Measurements from ENCODE around the gene LFNG.

The LFNG gene

DNA sequence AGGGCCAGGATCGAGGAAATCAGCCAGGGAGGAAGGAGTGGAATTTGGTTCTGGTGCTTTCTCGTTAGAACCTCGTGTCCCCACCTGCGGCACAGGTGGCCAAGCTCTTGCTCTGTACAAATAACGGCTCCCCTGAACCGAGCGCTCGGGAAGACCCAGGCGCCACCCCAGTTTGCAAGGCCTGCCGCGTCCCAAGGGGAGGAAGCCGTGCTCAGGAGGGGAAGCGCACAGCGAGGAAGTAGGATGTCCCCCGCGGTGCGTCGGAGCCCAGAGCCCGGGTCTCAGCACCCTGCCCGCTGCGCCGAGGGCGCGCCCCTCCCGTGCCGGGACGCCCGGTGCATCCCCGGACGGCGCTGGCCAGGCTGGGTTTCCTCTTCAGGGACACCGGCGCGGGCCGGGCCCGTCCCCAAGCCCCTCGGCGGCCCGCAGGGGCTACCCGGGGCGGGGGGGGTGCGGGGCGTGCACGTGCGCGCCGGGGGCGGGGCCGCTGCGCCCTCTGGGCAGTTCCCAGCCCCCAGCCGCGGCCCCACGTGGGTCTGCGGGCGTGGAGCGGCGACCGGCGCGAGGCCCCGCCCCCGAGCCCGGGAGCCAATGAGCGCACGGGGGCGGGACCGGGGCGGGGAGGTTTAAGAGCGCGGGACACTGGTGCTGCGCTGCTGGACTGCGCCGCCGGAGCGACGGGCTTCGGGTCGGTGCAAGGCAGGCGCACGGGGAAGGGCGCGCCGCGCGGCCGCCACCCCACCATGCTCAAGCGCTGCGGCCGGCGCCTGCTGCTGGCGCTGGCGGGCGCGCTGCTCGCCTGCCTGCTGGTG lies at the start of gene LFNG:
Gene LFNG, plus strand, starts transcription at position 656 of the 812 bp plus-strand sequence. Its CDS starts 88 bp downstream, at position 744.
- peak; percentile 88 for DNase-seq

DNA sequence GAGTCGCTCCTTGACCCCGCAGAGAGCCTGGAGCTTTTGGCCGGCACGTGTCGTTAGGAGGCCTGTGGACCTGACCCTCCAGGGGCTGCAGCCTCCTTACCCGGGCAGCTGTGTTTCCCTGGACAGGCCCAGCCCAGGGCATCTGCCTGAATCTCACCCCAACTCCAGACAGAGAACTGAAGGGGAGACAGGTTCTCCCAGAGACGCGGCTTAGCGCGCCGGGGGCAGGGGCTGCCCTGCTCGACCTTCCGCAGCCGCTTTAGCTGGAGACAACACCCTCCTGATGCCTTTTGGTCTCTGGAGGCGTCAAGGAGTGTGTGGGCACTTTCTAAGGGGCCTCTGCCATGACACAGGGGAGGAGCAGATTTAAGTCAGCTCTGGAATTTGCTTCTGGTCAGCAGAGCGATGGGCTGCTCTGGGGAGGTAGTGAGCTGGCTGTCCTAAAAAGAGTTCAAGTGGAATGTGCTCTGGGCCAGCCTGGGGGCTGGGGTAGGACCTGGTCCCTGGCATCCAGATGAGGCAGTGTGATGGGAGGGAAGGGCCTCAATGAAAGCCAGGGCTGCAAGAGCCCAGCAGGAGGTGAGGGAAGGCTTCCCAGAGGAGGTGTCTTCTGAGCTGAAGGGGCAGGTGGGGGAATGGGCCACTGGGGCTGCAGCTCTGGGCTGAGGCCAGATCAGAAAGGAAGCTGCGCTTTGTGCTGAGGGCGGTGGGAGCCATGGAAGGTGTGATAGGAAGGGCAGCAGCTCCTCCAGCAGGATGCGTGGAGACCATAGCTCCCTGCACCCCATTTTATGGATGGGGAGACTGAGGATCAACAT lies 49.2 kb upstream of the LFNG start:
- no peak for DNase-seq

DNA sequence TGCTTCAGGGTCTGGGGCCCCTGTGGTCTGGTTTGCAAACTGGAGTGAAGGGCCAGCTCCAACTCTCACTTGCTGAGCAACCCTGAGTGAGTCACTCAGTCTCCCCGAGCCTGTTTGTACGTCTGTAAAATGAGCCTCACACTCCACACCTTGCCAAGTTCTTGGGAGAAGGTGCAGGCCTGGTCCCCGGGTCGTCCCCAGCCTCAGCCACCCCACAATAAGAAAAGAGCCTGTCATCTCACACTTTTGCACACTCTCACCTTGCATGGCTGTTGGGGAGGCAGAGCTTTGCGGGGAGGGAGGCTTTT lies 48.6 kb upstream of the LFNG start:
- no peak for DNase-seq

DNA sequence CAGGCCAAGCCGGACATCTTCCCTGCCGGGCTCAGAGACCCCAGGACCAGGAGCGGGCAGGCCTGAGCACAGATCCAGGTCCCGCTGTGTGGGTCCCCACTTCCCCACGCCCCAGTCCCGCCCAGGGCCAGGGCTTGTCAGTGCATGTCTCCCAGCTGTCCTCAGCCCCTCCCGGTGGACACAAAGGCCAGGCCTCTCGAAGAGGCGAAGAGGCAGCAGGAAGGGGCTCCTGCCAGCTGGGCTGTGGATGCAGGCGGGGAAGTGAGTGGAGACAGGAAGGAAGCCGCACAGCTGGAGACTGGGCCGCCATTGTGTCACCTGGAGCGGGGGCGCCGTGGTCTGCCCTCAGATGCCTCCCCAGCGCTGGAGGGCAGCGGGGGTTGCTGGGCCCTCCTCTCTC lies 48.2 kb upstream of the LFNG start:
- peak; percentile 89 for DNase-seq

- no peak for DNase-seq
These were observed 46.8 kb upstream of the LFNG start for GRCh38 chr7:2472739-2473138.

GRCh38 chr7:2473496-2474180 lies 45.9 kb upstream of the LFNG start:
- no peak for DNase-seq

DNA sequence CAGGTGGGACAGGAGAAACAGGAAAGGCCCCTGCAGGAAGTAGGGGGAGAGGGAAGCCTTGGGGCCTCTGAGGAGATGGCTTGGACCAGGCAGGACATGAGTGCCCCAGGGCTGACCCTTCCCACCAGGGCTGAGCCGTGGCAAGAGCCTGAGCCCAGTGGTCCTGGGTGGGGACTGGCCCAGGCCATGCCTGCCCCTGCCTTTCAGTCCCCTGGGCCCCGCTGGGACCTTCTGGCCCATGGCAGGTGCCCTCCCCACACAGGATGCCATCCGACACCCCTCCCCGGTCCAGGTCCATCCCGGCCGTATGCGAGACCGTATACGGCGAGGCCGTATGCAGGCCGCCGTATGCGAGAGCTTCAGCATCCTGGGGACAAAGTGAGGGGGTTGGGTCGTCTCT lies 45.4 kb upstream of the LFNG start:
- DNase-seq = no peak

- DNase-seq = no peak
These were observed 44.5 kb upstream of the LFNG start for GRCh38 chr7:2474813-2475677.

- no peak for DNase-seq
These were observed 43.9 kb upstream of the LFNG start for GRCh38 chr7:2475678-2476015.

GRCh38 chr7:2476298-2476697 lies 43.3 kb upstream of the LFNG start, which contains the start of gene GRIFIN:
Gene GRIFIN, minus strand, starts transcription at chr7:2476398. Its CDS starts 15 bp downstream, at chr7:2476383.
- no peak for DNase-seq

GRCh38 chr7:2476776-2477446 lies 42.7 kb upstream of the LFNG start:
- no peak for DNase-seq

DNA sequence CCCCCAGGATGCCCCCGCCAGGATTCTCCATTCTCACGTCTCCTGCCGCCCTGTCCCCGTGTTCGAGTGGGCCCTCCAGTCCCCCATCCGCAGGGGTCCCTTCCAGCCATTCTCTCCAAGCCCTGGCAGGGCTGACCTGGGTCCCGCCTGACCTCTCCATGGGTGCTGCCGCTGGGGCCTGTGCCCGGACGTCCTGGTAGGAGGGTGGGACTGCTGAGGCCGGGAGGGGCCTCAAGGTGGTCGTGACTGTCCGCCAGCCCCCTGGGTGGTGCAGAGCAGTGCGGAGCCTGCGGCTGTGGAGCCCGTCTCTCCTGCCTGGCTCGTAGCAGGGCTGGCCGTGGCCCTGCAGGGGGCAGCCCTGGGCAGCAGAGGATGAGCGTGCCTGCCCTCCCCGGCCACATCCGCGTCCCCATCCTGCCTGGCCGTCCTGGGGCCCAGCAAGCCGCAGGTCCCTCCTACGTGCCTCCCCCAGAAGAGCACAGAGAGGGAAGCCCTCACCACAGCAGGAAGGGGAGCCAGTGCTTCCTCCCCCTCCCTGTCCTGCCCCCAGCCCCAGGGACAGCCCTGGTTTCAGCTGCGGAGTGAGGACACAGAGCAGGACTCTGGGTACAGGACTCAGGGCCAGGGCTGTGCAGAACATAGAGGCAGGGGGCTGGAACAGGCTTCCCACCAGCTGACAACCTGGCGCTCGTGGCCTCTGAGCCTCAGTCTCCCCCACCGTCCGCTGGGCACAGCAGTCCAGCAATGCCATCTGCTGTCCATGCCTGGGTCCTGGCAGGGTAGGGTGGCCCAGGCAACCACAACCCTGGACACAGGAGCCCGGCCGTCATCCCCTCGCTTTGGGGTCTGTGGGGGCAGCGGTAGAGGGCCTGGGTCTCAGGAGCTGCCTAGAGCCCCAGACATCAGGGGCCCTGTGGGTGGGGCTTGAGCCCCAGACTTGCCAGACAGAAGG lies 41.9 kb upstream of the LFNG start:
- peak; percentile 42 for DNase-seq

GRCh38 chr7:2478399-2478785 lies 41.2 kb upstream of the LFNG start:
- no peak for DNase-seq

GRCh38 chr7:2478800-2479199 lies 40.8 kb upstream of the LFNG start:
- DNase-seq = no peak

GRCh38 chr7:2479276-2480069 lies 40.1 kb upstream of the LFNG start:
- DNase-seq = no peak

DNA sequence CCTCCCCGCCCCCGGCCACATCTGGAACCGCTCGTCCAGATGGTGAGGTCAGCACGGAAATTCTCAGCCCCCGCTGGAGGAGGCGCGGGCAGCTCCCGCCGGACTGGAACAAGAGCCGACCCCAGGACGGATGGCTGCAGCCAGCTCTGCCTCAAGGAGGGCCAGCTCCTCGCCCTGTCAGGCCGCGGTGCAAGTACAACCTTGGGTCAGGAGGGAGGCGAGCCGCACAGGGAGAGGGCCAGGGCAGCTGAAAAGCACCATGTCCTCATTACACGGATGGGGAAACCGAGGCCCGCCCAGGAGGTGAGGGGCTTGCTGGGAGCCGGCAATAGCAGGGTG lies 39.5 kb upstream of the LFNG start:
- no peak for DNase-seq

DNA sequence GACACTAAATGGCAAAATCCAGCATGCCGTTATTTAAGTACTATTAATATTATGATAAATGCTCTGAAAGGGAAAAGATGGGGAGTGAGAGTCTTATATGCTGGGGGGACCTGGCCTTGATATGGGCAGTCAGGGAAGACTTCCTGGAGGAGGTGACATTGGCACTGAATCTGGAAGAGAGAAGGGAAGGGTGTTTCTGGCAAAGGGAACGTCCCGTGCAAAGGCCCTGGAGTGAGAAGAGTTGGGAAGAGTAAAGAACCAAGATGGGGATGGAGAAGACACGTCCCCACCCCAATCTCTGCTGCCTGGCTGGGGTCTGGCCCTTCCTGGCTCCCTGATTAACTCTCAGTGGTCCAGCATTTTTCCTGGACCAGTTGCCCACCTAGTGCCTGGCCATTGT lies 38.4 kb upstream of the LFNG start:
- DNase-seq = no peak

DNA sequence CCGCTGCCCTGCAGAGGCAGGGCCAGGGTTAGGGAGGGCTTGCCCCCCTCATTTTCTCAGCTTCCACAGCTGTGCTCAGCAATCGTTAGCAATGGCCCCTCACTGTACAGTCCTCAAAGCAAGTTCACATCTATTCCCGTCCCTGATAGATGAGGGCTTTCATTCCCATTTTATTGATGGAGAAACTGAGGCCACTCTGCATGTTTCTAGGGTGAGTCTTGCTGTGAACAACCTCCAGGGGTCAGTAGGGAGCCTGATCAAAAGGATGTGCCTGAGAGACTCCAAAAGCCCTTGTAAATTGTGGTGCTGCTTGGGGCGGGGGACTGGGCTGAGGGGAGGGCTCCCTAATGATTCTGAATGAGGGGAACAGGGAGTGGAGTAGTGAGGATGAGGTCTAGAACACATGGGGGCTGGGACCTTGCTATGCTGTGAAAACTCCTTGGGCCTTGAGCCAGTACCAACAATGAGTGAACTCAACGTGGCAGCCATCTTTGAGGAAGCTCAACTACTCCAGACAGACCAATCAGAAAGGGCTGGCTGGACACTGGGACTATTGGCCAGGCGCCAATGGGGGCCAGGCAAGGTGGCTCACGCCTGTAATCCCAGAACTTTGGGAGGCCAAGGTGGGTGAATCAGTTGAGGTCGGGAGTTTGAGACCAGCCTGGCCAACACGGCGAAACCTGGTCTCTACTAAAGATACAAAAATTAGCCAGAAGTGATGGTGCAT lies 36.7 kb upstream of the LFNG start:
- no peak for DNase-seq

DNA sequence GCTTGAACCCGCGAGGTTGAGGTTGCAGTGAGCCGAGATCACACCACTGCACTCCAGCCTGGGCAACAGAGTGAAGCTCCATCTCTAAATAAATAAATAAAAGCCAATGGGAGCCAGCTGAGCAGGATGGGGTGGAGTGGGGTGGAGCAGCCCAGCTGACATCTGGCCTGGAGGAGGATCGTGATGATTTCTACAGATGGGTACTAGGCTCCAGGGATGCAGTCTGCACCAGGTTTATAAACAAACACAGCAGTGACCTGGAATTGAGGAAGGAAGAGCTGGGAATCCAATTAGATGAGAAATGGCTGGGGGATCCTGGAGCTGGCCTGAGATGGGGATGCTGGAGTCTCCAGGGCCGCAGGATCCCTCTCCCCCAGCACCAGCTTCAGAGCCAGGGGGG lies 36.1 kb upstream of the LFNG start:
- DNase-seq = peak; percentile 49

DNA sequence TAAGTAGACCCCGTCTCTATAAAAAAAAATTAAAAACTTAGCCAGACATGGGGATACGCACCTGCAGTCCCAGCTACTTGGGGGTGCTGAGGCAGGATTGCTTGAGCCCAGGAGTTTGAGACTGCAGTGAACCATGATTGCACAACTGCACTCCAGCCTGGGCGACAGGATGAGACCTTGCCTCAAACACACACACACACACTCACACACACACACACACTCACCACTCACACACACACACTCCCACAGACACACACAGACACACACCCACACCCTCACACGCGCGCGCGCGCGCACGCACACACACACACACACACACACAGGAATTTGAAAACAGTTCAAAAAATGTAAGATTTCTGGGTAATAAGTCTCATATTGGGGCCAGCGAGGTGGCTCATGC lies 34.7 kb upstream of the LFNG start:
- no peak for DNase-seq

Data from SHP77 treated with DMSO at 0.1 percent for 48 hours (cell line).